Left hindlimb (tissue), 1 donor: Measurements from ENCODE around the gene PCNA.
"Not testable (repeated sequence)": the region's sequence is repeated elsewhere in the genome, so short reads cannot be mapped to it uniquely, and the experiment has no call there.

Experiments
- DNase-seq: peaks from one replicate; pipeline ENCODE4 v3.0.0-alpha.2; 2018

PCNA gene

GRCh38 chr20:5141615-5142014 lies 21.9 kb upstream of the PCNA start:
- no peak for DNase-seq

- DNase-seq, result no peak
These were observed 20.4 kb upstream of the PCNA start for GRCh38 chr20:5140195-5140594.

GRCh38 chr20:5136096-5136495 lies 16.3 kb upstream of the PCNA start:
- no peak for DNase-seq

GRCh38 chr20:5135363-5136012 lies 15.7 kb upstream of the PCNA start:
- DNase-seq, result peak; percentile 40

GRCh38 chr20:5133998-5134397 lies 14.2 kb upstream of the PCNA start:
- no peak for DNase-seq

GRCh38 chr20:5131502-5131901 lies 11.7 kb upstream of the PCNA start:
- no peak for DNase-seq

- DNase-seq, result no peak
These were observed 9.1 kb upstream of the PCNA start for GRCh38 chr20:5128886-5129285.

GRCh38 chr20:5127859-5128424 lies 8.2 kb upstream of the PCNA start:
- DNase-seq, result no peak

- peak; percentile 55 for DNase-seq
These were observed 7.6 kb upstream of the PCNA start for GRCh38 chr20:5127204-5127858.

- peak; percentile 100 for DNase-seq
These were observed 6.9 kb upstream of the PCNA start, which contains the start of gene CDS2 for GRCh38 chr20:5126512-5127203. CDS2 (plus strand) TSS chr20:5127008; CDS start chr20:5127093, 85 bp downstream.

- no peak for DNase-seq
These were observed 3.1 kb upstream of the PCNA start for GRCh38 chr20:5122873-5123260.

- DNase-seq, result no peak
These were observed 373 bp upstream of the PCNA start for GRCh38 chr20:5120185-5120476.

GRCh38 chr20:5119143-5119434 lies 669 bp downstream of the PCNA start:
- no peak for DNase-seq

- no peak for DNase-seq
These were observed 1.3 kb downstream of the PCNA start for GRCh38 chr20:5118220-5119142.

- no peak for DNase-seq
These were observed 2.9 kb downstream of the PCNA start for GRCh38 chr20:5116875-5117274.

- no peak for DNase-seq
These were observed 5.4 kb downstream of the PCNA start for GRCh38 chr20:5114403-5114802.

GRCh38 chr20:5113615-5113986 lies 6.2 kb downstream of the PCNA start:
- no peak for DNase-seq

- no peak for DNase-seq
These were observed 10.5 kb downstream of the PCNA start for GRCh38 chr20:5109276-5109675.

- no peak for DNase-seq
These were observed 15.3 kb downstream of the PCNA start for GRCh38 chr20:5104479-5104878.

- DNase-seq, result peak; percentile 53
These were observed 18.9 kb downstream of the PCNA start for GRCh38 chr20:5100684-5101347.

- not testable (repeated sequence) for DNase-seq
These were observed 19.8 kb downstream of the PCNA start for GRCh38 chr20:5099909-5100308.

- DNase-seq, result not testable (repeated sequence)
These were observed 20.7 kb downstream of the PCNA start for GRCh38 chr20:5099009-5099408.

- DNase-seq, result no peak
These were observed 23.3 kb downstream of the PCNA start for GRCh38 chr20:5096463-5096862.
